KMS-11 (cell line): Measurements from ENCODE around the gene ZPR1.

Experiments
- H2AFZ ChIP-seq: fragments of 200-600 bp; sonication (generic); 2 replicates; pipeline ENCODE4 v1.6.1; 2016; ENCODE audit warnings: antibody characterized with exemption, mixed run types, low read depth
- H3K27ac ChIP-seq: fragments of 200-600 bp; sonication (generic); 2 replicates; pipeline ENCODE4 v1.6.1; 2016; ENCODE audit warnings: mild to moderate bottlenecking, mixed run types
- H3K27me3 ChIP-seq: fragments of 200-600 bp; sonication (generic); 2 replicates; pipeline ENCODE4 v1.6.1; 2017; ENCODE audit warnings: mild to moderate bottlenecking, low read depth, mixed run types, moderate library complexity; ENCODE audit not compliant: insufficient read depth
- H3K36me3 ChIP-seq: fragments of 200-600 bp; sonication (generic); 2 replicates; pipeline ENCODE4 v1.6.1; 2017; ENCODE audit warnings: mild to moderate bottlenecking, mixed run types; ENCODE audit not compliant: insufficient read depth
- H3K4me1 ChIP-seq: fragments of 200-600 bp; sonication (generic); 2 replicates; pipeline ENCODE4 v1.6.1; 2016; ENCODE audit warnings: mild to moderate bottlenecking, low read depth, mixed run types; ENCODE audit not compliant: poor library complexity, severe bottlenecking
- H3K4me2 ChIP-seq: fragments of 200-600 bp; sonication (generic); 2 replicates; pipeline ENCODE4 v1.7.0; 2016; ENCODE audit warnings: mild to moderate bottlenecking, mixed run types
- H3K4me3 ChIP-seq: fragments of 200-600 bp; sonication (generic); IDR thresholded peaks from 2 replicates; pipeline ENCODE4 v1.6.1; 2017; ENCODE audit warnings: low read depth, low read length, mixed read lengths; ENCODE audit not compliant: insufficient read depth
- H3K79me2 ChIP-seq: fragments of 200-600 bp; sonication (generic); 2 replicates; pipeline ENCODE4 v1.6.1; 2016; ENCODE audit warnings: low read depth, mixed run types; ENCODE audit not compliant: insufficient read depth
- H3K9ac ChIP-seq: fragments of 200-600 bp; sonication (generic); 2 replicates; pipeline ENCODE4 v1.6.1; 2016; ENCODE audit warnings: mild to moderate bottlenecking, mixed run types
- H4K20me1 ChIP-seq: fragments of 200-600 bp; sonication (generic); 2 replicates; pipeline ENCODE4 v1.6.1; 2016; ENCODE audit warnings: mild to moderate bottlenecking, mixed run types; ENCODE audit not compliant: insufficient read depth
- TF ChIP-seq, protein P1 (sequence below): fragments of 200-600 bp; sonication (generic); conservative IDR thresholded peaks from 2 replicates; pipeline ENCODE4 v1.6.1; 2017; ENCODE audit warnings: low read depth, mild to moderate bottlenecking, antibody characterized with exemption, low read length, moderate library complexity, mixed read lengths

Gene ZPR1

DNA sequence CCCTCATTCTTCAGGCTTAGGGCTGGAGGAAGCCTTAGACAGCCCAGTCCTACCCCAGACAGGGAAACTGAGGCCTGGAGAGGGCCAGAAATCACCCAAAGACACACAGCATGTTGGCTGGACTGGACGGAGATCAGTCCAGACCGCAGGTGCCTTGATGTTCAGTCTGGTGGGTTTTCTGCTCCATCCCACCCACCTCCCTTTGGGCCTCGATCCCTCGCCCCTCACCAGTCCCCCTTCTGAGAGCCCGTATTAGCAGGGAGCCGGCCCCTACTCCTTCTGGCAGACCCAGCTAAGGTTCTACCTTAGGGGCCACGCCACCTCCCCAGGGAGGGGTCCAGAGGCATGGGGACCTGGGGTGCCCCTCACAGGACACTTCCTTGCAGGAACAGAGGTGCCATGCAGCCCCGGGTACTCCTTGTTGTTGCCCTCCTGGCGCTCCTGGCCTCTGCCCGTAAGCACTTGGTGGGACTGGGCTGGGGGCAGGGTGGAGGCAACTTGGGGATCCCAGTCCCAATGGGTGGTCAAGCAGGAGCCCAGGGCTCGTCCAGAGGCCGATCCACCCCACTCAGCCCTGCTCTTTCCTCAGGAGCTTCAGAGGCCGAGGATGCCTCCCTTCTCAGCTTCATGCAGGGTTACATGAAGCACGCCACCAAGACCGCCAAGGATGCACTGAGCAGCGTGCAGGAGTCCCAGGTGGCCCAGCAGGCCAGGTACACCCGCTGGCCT is 42.5 kb upstream of the ZPR1 start:
- no peaks in the 10 kb centered on the region for H4K20me1 ChIP-seq
- TF ChIP-seq, protein P1, sequence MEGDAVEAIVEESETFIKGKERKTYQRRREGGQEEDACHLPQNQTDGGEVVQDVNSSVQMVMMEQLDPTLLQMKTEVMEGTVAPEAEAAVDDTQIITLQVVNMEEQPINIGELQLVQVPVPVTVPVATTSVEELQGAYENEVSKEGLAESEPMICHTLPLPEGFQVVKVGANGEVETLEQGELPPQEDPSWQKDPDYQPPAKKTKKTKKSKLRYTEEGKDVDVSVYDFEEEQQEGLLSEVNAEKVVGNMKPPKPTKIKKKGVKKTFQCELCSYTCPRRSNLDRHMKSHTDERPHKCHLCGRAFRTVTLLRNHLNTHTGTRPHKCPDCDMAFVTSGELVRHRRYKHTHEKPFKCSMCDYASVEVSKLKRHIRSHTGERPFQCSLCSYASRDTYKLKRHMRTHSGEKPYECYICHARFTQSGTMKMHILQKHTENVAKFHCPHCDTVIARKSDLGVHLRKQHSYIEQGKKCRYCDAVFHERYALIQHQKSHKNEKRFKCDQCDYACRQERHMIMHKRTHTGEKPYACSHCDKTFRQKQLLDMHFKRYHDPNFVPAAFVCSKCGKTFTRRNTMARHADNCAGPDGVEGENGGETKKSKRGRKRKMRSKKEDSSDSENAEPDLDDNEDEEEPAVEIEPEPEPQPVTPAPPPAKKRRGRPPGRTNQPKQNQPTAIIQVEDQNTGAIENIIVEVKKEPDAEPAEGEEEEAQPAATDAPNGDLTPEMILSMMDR = no peak
- no peaks in the 10 kb centered on the region for H3K4me1 ChIP-seq
- H3K4me2 ChIP-seq = no peak overlapping the region
- H3K4me3 ChIP-seq = no peak overlapping the region
- no peak overlapping the region for H2AFZ ChIP-seq
- H3K27me3 ChIP-seq = no peaks in the 10 kb centered on the region
- H3K36me3 ChIP-seq = no peaks in the 10 kb centered on the region
- H3K27ac ChIP-seq = no peak overlapping the region
- H3K79me2 ChIP-seq = no peaks in the 10 kb centered on the region
- H3K9ac ChIP-seq = no peak overlapping the region

DNA sequence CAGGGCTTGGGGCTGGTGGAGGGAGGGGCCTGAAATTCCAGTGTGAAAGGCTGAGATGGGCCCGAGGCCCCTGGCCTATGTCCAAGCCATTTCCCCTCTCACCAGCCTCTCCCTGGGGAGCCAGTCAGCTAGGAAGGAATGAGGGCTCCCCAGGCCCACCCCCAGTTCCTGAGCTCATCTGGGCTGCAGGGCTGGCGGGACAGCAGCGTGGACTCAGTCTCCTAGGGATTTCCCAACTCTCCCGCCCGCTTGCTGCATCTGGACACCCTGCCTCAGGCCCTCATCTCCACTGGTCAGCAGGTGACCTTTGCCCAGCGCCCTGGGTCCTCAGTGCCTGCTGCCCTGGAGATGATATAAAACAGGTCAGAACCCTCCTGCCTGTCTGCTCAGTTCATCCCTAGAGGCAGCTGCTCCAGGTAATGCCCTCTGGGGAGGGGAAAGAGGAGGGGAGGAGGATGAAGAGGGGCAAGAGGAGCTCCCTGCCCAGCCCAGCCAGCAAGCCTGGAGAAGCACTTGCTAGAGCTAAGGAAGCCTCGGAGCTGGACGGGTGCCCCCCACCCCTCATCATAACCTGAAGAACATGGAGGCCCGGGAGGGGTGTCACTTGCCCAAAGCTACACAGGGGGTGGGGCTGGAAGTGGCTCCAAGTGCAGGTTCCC is 41.8 kb upstream of the ZPR1 start, which contains the start of gene APOC3:
Gene APOC3 (plus strand): TSS at position 383 of the 659 bp plus-strand sequence. CDS start 676 bp downstream, outside the sequence.
- Histone ChIP-seq H3K27ac (no peak within 1 kb of the TSS), H2AFZ (no peak within 1 kb of the TSS), H3K4me2 (no peak within 1 kb of the TSS), H3K36me3 (no peaks in the 10 kb centered on the region), H3K79me2 (no peaks in the 10 kb centered on the region), H3K4me1 (no peaks in the 10 kb centered on the region), H3K27me3 (no peaks in the 10 kb centered on the region), H3K4me3 (no peak within 1 kb of the TSS), H3K9ac (no peak within 1 kb of the TSS), H4K20me1 (no peaks in the 10 kb centered on the region)
- TF ChIP-seq, protein P1 = no peak

DNA sequence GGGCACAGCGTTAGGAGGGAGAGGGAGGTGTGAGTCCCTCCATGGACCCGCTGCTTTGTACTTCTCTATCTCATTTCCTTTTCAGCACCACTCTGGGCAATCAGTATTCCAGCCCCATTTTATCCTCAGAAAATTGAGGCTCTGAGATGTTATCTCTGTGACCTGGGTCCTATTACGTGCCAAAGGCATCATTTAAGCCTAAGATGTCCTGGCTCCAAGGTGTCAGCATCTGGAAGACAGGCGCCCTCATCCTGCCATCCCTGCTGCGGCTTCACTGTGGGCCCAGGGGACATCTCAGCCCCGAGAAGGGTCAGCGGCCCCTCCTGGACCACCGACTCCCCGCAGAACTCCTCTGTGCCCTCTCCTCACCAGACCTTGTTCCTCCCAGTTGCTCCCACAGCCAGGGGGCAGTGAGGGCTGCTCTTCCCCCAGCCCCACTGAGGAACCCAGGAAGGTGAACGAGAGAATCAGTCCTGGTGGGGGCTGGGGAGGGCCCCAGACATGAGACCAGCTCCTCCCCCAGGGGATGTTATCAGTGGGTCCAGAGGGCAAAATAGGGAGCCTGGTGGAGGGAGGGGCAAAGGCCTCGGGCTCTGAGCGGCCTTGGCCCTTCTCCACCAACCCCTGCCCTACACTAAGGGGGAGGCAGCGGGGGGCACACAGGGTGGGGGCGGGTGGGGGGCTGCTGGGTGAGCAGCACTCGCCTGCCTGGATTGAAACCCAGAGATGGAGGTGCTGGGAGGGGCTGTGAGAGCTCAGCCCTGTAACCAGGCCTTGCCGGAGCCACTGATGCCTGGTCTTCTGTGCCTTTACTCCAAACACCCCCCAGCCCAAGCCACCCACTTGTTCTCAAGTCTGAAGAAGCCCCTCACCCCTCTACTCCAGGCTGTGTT is 41.1 kb upstream of the ZPR1 start:
- no peaks in the 10 kb centered on the region for H3K27me3 ChIP-seq
- no peaks in the 10 kb centered on the region for H4K20me1 ChIP-seq
- no peak overlapping the region for H3K4me3 ChIP-seq
- H3K79me2 ChIP-seq = no peaks in the 10 kb centered on the region
- no peak overlapping the region for H3K4me2 ChIP-seq
- no peaks in the 10 kb centered on the region for H3K36me3 ChIP-seq
- TF ChIP-seq, protein P1 = no peak
- no peak overlapping the region for H3K9ac ChIP-seq
- no peak overlapping the region for H2AFZ ChIP-seq
- no peak overlapping the region for H3K27ac ChIP-seq
- no peaks in the 10 kb centered on the region for H3K4me1 ChIP-seq

DNA sequence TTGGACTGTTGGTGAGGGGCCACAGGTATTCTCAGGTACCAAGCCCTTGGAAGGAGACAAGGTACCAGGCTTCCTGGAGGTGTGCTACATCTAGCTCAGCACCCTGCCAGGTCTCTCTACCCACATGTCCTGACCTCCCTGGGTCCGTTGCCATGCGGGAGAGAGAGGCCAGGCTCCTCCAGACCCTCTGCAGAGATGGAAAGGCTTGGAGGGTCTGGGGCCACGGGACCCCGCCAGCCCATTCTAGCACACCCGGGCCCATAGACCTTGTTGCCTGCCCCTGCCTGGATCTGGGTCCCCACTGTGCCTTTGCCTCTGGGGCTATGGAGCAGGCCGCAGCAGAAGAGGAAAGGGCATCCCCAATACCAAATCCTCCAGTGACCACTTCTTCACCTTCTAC is 39.6 kb upstream of the ZPR1 start:
- Histone ChIP-seq H3K4me2 (no peak overlapping the region), H3K79me2 (no peaks in the 10 kb centered on the region), H3K4me3 (no peak overlapping the region), H3K9ac (no peak overlapping the region), H3K4me1 (no peaks in the 10 kb centered on the region), H3K27ac (no peak overlapping the region), H3K27me3 (no peaks in the 10 kb centered on the region), H4K20me1 (no peaks in the 10 kb centered on the region), H2AFZ (no peak overlapping the region), H3K36me3 (no peaks in the 10 kb centered on the region)
- TF ChIP-seq, protein P1 = no peak
